Esophagus mucosa (tissue), 1 donor: ENCODE measurements around the gene GOLGA6D. TPM values are rescaled to one million over a fixed set of nuclear protein-coding genes. Genes with fewer than 3 reads are reported as not detected.
A peak's percentile ranks its signal among the peaks of the same experiment; 100 is the strongest.
"Not testable (repeated sequence)": the region's sequence is repeated elsewhere in the genome, so short reads cannot be mapped to it uniquely, and the experiment has no call there.

Experiments used
- ATAC-seq: fragments of 200-7000 bp; cut with Tn5 transposase; one replicate; pipeline ENCODE4 v1.9.1; 2020
- total RNA-seq: library from RNA; stranded (reverse); gene quantifications from one replicate; pipeline ENCODE4 v1.2.4, GENCODE V29; 2023
- donor health status: DM: yes; HTN: yes; CAD: no.

GOLGA6D gene
- total RNA-seq, 1 donor from 2014 or later, result not detected

DNA sequence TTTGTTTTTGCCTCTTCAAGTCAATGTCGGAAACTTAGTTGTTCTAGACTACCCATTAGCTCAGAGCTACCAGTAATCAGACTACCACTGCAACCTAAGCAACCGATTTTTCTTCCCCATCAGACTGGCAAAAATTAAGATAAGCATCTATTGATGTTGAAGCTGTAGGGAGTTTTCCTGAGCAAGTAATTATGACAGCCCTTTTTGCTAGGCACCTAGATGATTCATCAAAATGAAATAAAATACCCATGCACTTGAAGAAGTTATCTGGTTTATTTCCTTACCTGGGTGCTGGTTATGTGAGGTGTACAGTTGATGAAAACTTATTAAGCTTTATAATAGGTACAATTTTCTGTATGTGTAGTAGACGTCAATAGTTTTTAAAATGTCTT, 52.7 kb downstream of the GOLGA6D start:
- no peak for ATAC-seq

- peak; percentile 84 for ATAC-seq
These were observed 53.2 kb downstream of the GOLGA6D start, which contains the start of gene COMMD4 for GRCh38 chr15:75335705-75336355. Gene COMMD4, plus strand, starts transcription at chr15:75336063. Its CDS starts 27 bp downstream, at chr15:75336090.

DNA sequence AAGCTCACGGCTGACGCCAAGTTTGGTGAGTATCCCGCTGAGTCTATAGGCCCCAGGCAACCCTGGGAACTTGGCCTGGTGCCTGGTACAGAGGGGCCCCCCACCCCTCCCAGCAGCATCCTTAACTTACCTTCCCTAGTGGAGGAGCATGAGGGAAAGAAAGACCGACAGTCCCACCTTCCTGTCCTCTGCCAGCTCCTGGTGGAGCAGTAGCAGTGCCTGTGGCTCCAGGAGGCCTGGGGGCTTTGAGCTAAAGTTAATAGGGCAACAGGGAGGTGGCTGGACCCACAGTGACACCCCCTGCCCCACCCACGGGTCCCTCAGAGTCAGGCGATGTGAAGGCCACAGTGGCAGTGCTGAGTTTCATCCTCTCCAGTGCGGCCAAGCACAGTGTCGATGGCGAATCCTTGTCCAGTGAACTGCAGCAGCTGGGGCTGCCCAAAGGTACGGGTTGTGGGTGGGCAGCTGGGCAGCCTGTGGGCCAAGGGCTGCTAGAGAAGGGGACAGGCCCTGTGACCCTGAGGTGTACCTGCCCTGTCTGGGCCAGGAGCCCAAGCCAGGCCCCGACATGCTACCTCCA, 56.1 kb downstream of the GOLGA6D start:
- ATAC-seq, result no peak

DNA sequence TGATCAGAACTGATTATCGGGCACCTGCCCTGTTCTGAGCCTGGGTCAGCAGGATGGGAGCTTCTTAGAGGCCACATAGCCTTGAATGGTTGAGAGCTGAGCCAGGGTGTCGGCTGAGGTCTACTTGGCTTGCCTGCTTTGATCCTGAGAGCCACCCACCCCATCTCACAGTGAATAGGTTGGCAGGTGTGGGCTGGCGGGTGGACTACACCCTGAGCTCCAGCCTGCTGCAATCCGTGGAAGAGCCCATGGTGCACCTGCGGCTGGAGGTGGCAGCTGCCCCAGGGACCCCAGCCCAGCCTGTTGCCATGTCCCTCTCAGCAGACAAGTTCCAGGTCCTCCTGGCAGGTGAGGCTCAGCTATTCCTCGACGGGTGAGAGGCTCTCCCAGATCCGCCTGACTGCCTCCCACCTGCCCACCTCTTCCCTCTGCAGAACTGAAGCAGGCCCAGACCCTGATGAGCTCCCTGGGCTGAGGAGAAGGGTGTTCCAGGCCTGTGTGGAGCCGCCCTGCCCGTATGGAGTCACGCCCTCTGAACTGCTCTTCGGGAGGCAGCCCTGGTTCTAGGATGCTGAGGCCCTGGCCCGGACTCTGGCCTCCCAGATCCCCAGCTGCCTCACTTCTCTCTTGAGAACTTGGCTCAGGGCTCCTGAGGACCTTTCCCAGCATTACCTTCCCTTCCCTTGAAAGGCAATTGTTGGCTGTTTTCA, 57.1 kb downstream of the GOLGA6D start:
- ATAC-seq, result no peak

DNA sequence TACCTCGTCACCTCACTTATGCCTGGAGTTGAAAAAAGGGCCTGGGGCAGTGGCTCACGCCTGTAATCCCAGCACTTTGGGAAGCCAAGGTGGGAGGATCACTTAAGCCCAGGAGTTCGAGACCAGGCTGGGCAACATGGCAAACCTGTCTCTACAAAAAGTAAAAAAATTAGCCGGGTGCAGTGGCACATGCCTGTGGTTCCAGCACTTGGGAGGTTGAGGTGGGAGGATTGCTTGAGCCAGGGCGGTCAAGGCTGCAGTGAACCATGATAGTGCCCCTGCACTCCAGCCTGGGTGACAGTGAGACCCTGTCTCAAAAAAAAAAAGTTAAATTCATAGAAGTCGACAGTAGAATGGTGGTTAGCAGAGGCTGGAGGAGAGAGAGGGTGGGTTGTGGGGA, 59.6 kb downstream of the GOLGA6D start:
- ATAC-seq, result no peak

GRCh38 chr15:75343953-75344352, 61.3 kb downstream of the GOLGA6D start:
- not testable (repeated sequence) for ATAC-seq

Other genes with a start within 250 kb of the GOLGA6D start
- gene C15orf39, start 81.0 kb upstream of the GOLGA6D start, total RNA-seq, result 23.1 TPM
- not detected for gene GOLGA6C, start 24.5 kb upstream of the GOLGA6D start, total RNA-seq
- gene COMMD4, start 53.2 kb downstream of the GOLGA6D start, total RNA-seq, result 40.1 TPM
- gene NEIL1, start 64.2 kb downstream of the GOLGA6D start, total RNA-seq, result 4.7 TPM
- 66.1 TPM for gene MAN2C1, start 85.8 kb downstream of the GOLGA6D start, total RNA-seq
- gene SIN3A, start 168.9 kb downstream of the GOLGA6D start, total RNA-seq, result 28.5 TPM